MM.1S (cell line): ENCODE measurements around the gene FHDC1.

Experiments
- DNase-seq: peaks from one replicate; pipeline ENCODE4 v3.0.0-alpha.2; 2015
- H2AFZ ChIP-seq: fragments of 300-600 bp; sonication (generic); 2 replicates; pipeline ENCODE4 v1.6.0; 2016; ENCODE audit warnings: antibody characterized with exemption, low read length
- H3F3A ChIP-seq: fragments of 300-600 bp; sonication (generic); 2 replicates; pipeline ENCODE4 v1.6.1; 2016; ENCODE audit warnings: mild to moderate bottlenecking, antibody characterized with exemption, low read length, moderate library complexity, mixed read lengths; ENCODE audit not compliant: insufficient read depth
- H3K27ac ChIP-seq: fragments of 300-600 bp; sonication (generic); 2 replicates; pipeline ENCODE4 v1.5.1; 2016; ENCODE audit warnings: mild to moderate bottlenecking, low read length
- H3K27me3 ChIP-seq: fragments of 300-600 bp; sonication (generic); replicated peaks from 2 replicates; pipeline ENCODE4 v1.6.0; 2016; ENCODE audit warnings: low read length; ENCODE audit not compliant: insufficient read depth
- H3K36me3 ChIP-seq: fragments of 300-600 bp; sonication (generic); replicated peaks from 2 replicates; pipeline ENCODE4 v1.6.1; 2016; ENCODE audit warnings: mild to moderate bottlenecking, low read length, mixed read lengths; ENCODE audit not compliant: insufficient read depth
- H3K4me1 ChIP-seq: fragments of 300-600 bp; sonication (generic); 2 replicates; pipeline ENCODE4 v1.6.1; 2016; ENCODE audit warnings: low read length, mixed read lengths
- H3K4me2 ChIP-seq: fragments of 300-600 bp; sonication (generic); 2 replicates; pipeline ENCODE4 v1.6.0; 2016; ENCODE audit warnings: low read depth, low read length
- H3K4me3 ChIP-seq: fragments of 300-600 bp; sonication (generic); 2 replicates; pipeline ENCODE4 v1.5.1; 2016; ENCODE audit warnings: low read length, mixed read lengths
- H3K79me2 ChIP-seq: fragments of 300-600 bp; sonication (generic); 2 replicates; pipeline ENCODE4 v1.6.1; 2016; ENCODE audit warnings: mixed run types, low read length, mixed read lengths
- H3K9ac ChIP-seq: fragments of 300-600 bp; sonication (generic); 2 replicates; pipeline ENCODE4 v1.6.1; 2016; ENCODE audit warnings: low read length, mixed read lengths
- H3K9me2 ChIP-seq: fragments of 300-600 bp; sonication (generic); replicated peaks from 2 replicates; pipeline ENCODE4 v1.6.1; 2016; ENCODE audit warnings: mild to moderate bottlenecking, low read length, mixed read lengths; ENCODE audit not compliant: insufficient read depth
- H3K9me3 ChIP-seq: fragments of 300-600 bp; sonication (generic); replicated peaks from 2 replicates; pipeline ENCODE4 v1.6.1; 2016; ENCODE audit warnings: mild to moderate bottlenecking, low read length, mixed read lengths; ENCODE audit not compliant: insufficient read depth
- H4K20me1 ChIP-seq: fragments of 300-600 bp; sonication (generic); 2 replicates; pipeline ENCODE4 v1.6.1; 2016; ENCODE audit warnings: mild to moderate bottlenecking, low read length, moderate library complexity, mixed read lengths; ENCODE audit not compliant: insufficient read depth
- EZH2 ChIP-seq: fragments of 300-600 bp; sonication (generic); optimal IDR thresholded peaks from 2 replicates; pipeline ENCODE3; 2017; ENCODE audit warnings: low read depth, mild to moderate bottlenecking, antibody characterized with exemption, low read length, mixed read lengths
- EZH2phosphoT487 ChIP-seq: fragments of 300-600 bp; sonication (generic); IDR thresholded peaks from 2 replicates; pipeline ENCODE4 v1.6.1; 2018; ENCODE audit warnings: antibody characterized with exemption, low read length
- TF ChIP-seq, protein P1 (sequence below): fragments of 300-600 bp; sonication (generic); IDR thresholded peaks from 2 replicates; pipeline ENCODE4 v1.5.1; 2016; ENCODE audit warnings: antibody characterized with exemption, low read length, mixed read lengths

Gene FHDC1

GRCh38 chr4:152965611-152966010, 29.5 kb downstream of the FHDC1 start:
- no peak for DNase-seq
- Histone ChIP-seq H3K9me3 (no peaks in the 10 kb centered on the region), H3K9ac (no peak overlapping the region), H3K36me3 (no peaks in the 10 kb centered on the region), H2AFZ (no peak overlapping the region), H3K9me2 (no peaks in the 10 kb centered on the region), H3K4me3 (no peak overlapping the region), H3K27ac (no peak overlapping the region), H3K27me3 (no peaks in the 10 kb centered on the region), H3F3A (no peaks in the 10 kb centered on the region), H3K4me1 (no peaks in the 10 kb centered on the region), H4K20me1 (no peaks in the 10 kb centered on the region), H3K79me2 (no peaks in the 10 kb centered on the region), H3K4me2 (no peak overlapping the region)
- TF ChIP-seq EZH2phosphoT487, result no peak

DNA sequence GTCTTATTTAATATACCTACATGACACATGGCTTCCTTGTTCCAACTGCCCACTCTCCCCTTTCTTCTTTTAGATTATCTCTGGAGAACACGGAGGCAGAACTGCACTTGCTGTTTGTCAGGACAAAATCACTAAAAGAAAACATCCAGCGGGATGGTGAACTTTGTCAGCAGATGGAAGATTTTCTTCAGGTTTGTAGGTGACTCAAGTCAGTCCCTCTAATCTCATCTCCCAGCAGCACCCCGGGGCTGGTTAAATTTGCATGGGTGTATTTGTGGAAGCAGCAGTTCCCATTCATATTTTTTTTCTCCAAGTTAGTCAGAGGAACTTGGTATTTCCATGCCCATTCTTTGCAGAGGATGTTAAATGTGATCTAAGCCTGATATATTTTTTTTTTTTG, 31.8 kb downstream of the FHDC1 start:
- no peak for DNase-seq
- H3K9me2 ChIP-seq, result no peaks in the 10 kb centered on the region
- TF ChIP-seq, protein P1, sequence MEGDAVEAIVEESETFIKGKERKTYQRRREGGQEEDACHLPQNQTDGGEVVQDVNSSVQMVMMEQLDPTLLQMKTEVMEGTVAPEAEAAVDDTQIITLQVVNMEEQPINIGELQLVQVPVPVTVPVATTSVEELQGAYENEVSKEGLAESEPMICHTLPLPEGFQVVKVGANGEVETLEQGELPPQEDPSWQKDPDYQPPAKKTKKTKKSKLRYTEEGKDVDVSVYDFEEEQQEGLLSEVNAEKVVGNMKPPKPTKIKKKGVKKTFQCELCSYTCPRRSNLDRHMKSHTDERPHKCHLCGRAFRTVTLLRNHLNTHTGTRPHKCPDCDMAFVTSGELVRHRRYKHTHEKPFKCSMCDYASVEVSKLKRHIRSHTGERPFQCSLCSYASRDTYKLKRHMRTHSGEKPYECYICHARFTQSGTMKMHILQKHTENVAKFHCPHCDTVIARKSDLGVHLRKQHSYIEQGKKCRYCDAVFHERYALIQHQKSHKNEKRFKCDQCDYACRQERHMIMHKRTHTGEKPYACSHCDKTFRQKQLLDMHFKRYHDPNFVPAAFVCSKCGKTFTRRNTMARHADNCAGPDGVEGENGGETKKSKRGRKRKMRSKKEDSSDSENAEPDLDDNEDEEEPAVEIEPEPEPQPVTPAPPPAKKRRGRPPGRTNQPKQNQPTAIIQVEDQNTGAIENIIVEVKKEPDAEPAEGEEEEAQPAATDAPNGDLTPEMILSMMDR, result no peak
- TF ChIP-seq EZH2phosphoT487 (no peak), EZH2 (no peak)
- H3K4me2 ChIP-seq, result no peak overlapping the region
- no peak overlapping the region for H3K4me3 ChIP-seq
- no peaks in the 10 kb centered on the region for H3K4me1 ChIP-seq
- H2AFZ ChIP-seq, result no peak overlapping the region
- no peaks in the 10 kb centered on the region for H3K36me3 ChIP-seq
- no peaks in the 10 kb centered on the region for H3K9me3 ChIP-seq
- H3K27ac ChIP-seq, result no peak overlapping the region
- H3K79me2 ChIP-seq, result no peaks in the 10 kb centered on the region
- no peaks in the 10 kb centered on the region for H3K27me3 ChIP-seq
- H4K20me1 ChIP-seq, result no peaks in the 10 kb centered on the region
- no peaks in the 10 kb centered on the region for H3F3A ChIP-seq
- H3K9ac ChIP-seq, result no peak overlapping the region

GRCh38 chr4:152968806-152969394, 32.8 kb downstream of the FHDC1 start:
- H3K36me3 ChIP-seq, result no peaks in the 10 kb centered on the region
- H3K4me1 ChIP-seq, result no peaks in the 10 kb centered on the region

More at GRCh38 chr4:152968806-152969394, 32.8 kb downstream of the FHDC1 start:
- DNase-seq, result no peak
- H3K4me3 ChIP-seq, result no peak overlapping the region
- no peaks in the 10 kb centered on the region for H4K20me1 ChIP-seq
- TF ChIP-seq EZH2 (no peak), EZH2phosphoT487 (no peak)
- TF ChIP-seq, protein P1, result no peak
- H3K4me2 ChIP-seq, result no peak overlapping the region
- no peak overlapping the region for H3K27ac ChIP-seq
- no peaks in the 10 kb centered on the region for H3K9me3 ChIP-seq
- no peaks in the 10 kb centered on the region for H3K79me2 ChIP-seq
- no peaks in the 10 kb centered on the region for H3K27me3 ChIP-seq
- no peak overlapping the region for H3K9ac ChIP-seq
- no peak overlapping the region for H2AFZ ChIP-seq
- H3F3A ChIP-seq, result no peaks in the 10 kb centered on the region
- no peaks in the 10 kb centered on the region for H3K9me2 ChIP-seq
